H9 (cell line): ENCODE data around the gene SH3BP2. TPM values are rescaled to one million over a fixed set of nuclear protein-coding genes. Genes with fewer than 3 reads are reported as not detected.

Source experiments
- DNase-seq: peaks from one replicate; pipeline ENCODE4 v3.0.0-alpha.2; 2017
- H2AFZ ChIP-seq: one replicate; pipeline ENCODE4 v1.6.1; 2013; ENCODE audit warnings: mild to moderate bottlenecking, low read length, control low read depth, moderate library complexity
- H2AK5ac ChIP-seq: 2 replicates; pipeline ENCODE4 v1.6.1; 2013; ENCODE audit warnings: low read length, control low read depth, mixed read lengths; ENCODE audit not compliant: insufficient read length
- H2BK120ac ChIP-seq: one replicate; pipeline ENCODE4 v1.6.1; 2013; ENCODE audit warnings: low read depth, mild to moderate bottlenecking, low read length, control low read depth, inconsistent platforms; ENCODE audit not compliant: poor library complexity, severe bottlenecking
- H2BK12ac ChIP-seq: 2 replicates; pipeline ENCODE4 v1.6.1; 2013; ENCODE audit warnings: low read length, control low read depth, mixed read lengths, low read depth; ENCODE audit not compliant: insufficient read length
- H2BK15ac ChIP-seq: 2 replicates; pipeline ENCODE4 v1.6.1; 2013; ENCODE audit warnings: low read depth, low read length, control low read depth
- H2BK20ac ChIP-seq: one replicate; pipeline ENCODE4 v1.6.1; 2013; ENCODE audit warnings: low read depth, mild to moderate bottlenecking, low read length, control low read depth, inconsistent platforms; ENCODE audit not compliant: poor library complexity, severe bottlenecking
- H2BK5ac ChIP-seq: 2 replicates; pipeline ENCODE4 v1.6.1; 2013; ENCODE audit warnings: low read length, control low read depth, mixed read lengths; ENCODE audit not compliant: insufficient read length
- H3K14ac ChIP-seq: 2 replicates; pipeline ENCODE4 v1.6.1; 2013; ENCODE audit warnings: low read length, control low read depth; ENCODE audit not compliant: insufficient read depth
- H3K18ac ChIP-seq: 2 replicates; pipeline ENCODE4 v1.6.1; 2013; ENCODE audit warnings: low read depth, mild to moderate bottlenecking, mixed read lengths, low read length, control low read depth; ENCODE audit not compliant: insufficient read length
- H3K23ac ChIP-seq: 2 replicates; pipeline ENCODE4 v1.6.1; 2013; ENCODE audit warnings: low read length, control low read depth, mixed read lengths, low read depth; ENCODE audit not compliant: insufficient read length
- H3K23me2 ChIP-seq: 2 replicates; pipeline ENCODE4 v1.6.1; 2013; ENCODE audit warnings: low read depth, mild to moderate bottlenecking, mixed read lengths, low read length, control low read depth; ENCODE audit not compliant: insufficient read length, poor library complexity, severe bottlenecking
- H3K27ac ChIP-seq: 2 replicates; pipeline ENCODE4 v1.5.1; 2013; ENCODE audit warnings: low read length, control low read depth, mixed read lengths, low read depth; ENCODE audit not compliant: insufficient read length
- H3K27me3 ChIP-seq: 2 replicates; pipeline ENCODE4 v1.6.1; 2013; ENCODE audit warnings: low read length, control low read depth, inconsistent platforms; ENCODE audit not compliant: insufficient read depth
- H3K4ac ChIP-seq: 2 replicates; pipeline ENCODE4 v1.6.1; 2013; ENCODE audit warnings: low read depth, mild to moderate bottlenecking, control low read depth, inconsistent platforms, low read length, moderate library complexity
- H3K4me1 ChIP-seq: 2 replicates; pipeline ENCODE4 v1.6.1; 2013; ENCODE audit warnings: low read length, control low read depth, inconsistent platforms; ENCODE audit not compliant: insufficient read depth
- H3K4me2 ChIP-seq: 2 replicates; pipeline ENCODE4 v1.6.1; 2013; ENCODE audit warnings: low read length, control low read depth, mixed read lengths; ENCODE audit not compliant: insufficient read length, insufficient read depth
- H3K56ac ChIP-seq: 2 replicates; pipeline ENCODE4 v1.6.1; 2013; ENCODE audit warnings: low read depth, mild to moderate bottlenecking, mixed read lengths, low read length, control low read depth; ENCODE audit not compliant: insufficient read length
- H3K79me1 ChIP-seq: 2 replicates; pipeline ENCODE4 v1.6.1; 2013; ENCODE audit warnings: low read depth, mild to moderate bottlenecking, moderate library complexity, low read length, control low read depth, inconsistent platforms; ENCODE audit not compliant: insufficient read depth, poor library complexity, severe bottlenecking
- H3K79me2 ChIP-seq: 2 replicates; pipeline ENCODE4 v1.6.1; 2013; ENCODE audit warnings: low read length, control low read depth, inconsistent platforms; ENCODE audit not compliant: insufficient read depth
- H3K9ac ChIP-seq: 2 replicates; pipeline ENCODE4 v1.6.1; 2013; ENCODE audit warnings: low read length, control low read depth, mixed read lengths; ENCODE audit not compliant: insufficient read length; ENCODE audit errors: extremely low read depth
- H3K9me3 ChIP-seq: one replicate; pipeline ENCODE4 v1.6.1; 2013; ENCODE audit warnings: low read depth, low read length, inconsistent platforms; ENCODE audit not compliant: control insufficient read depth
- H3T11ph ChIP-seq: one replicate; pipeline ENCODE4 v1.6.1; 2013; ENCODE audit warnings: mild to moderate bottlenecking, low read length, control low read depth, inconsistent platforms
- H4K20me1 ChIP-seq: one replicate; pipeline ENCODE4 v1.6.1; 2013; ENCODE audit not compliant: control insufficient read depth, insufficient read length, insufficient read depth
- H4K5ac ChIP-seq: 2 replicates; pipeline ENCODE4 v1.6.1; 2013; ENCODE audit warnings: low read depth, mild to moderate bottlenecking, mixed read lengths, low read length, control low read depth; ENCODE audit not compliant: insufficient read length
- H4K8ac ChIP-seq: replicated peaks from 2 replicates; pipeline ENCODE4 v1.6.1; 2013; ENCODE audit warnings: low read length, control low read depth, mixed read lengths, low read depth; ENCODE audit not compliant: insufficient read length
- H4K91ac ChIP-seq: 2 replicates; pipeline ENCODE4 v1.6.1; 2013; ENCODE audit warnings: low read depth, mild to moderate bottlenecking, moderate library complexity, mixed read lengths, low read length, control low read depth; ENCODE audit not compliant: insufficient read length
- H3K27ac Mint-ChIP-seq, 3 experiments: 2 replicates in 2 of 3; 3 replicates in 1 of 3; pipeline ENCODE4 v1.8.0; 2020 to 2021; ENCODE audit warnings: mixed read lengths in 3 of 3, mild to moderate bottlenecking in 1 of 3, moderate library complexity in 1 of 3
- H3K27me3 Mint-ChIP-seq: 2 replicates; pipeline ENCODE4 v1.8.0; 2021; ENCODE audit warnings: low read depth, mild to moderate bottlenecking, moderate library complexity, mixed read lengths
- H3K36me3 Mint-ChIP-seq, 3 experiments: 2 replicates in 2 of 3; 3 replicates in 1 of 3; pipeline ENCODE4 v1.8.0; 2020 to 2021; ENCODE audit warnings: low read depth in 3 of 3, mixed read lengths in 3 of 3; ENCODE audit not compliant: insufficient read depth in 1 of 3
- H3K4me1 Mint-ChIP-seq, 2 experiments: 2 replicates each; pipeline ENCODE4 v1.8.0; 2020; ENCODE audit warnings: mixed read lengths in 2 of 2
- H3K4me3 Mint-ChIP-seq, 2 experiments: 2 replicates in 1 of 2; 3 replicates in 1 of 2; pipeline ENCODE4 v1.8.0; 2020 to 2021; ENCODE audit warnings: mild to moderate bottlenecking in 2 of 2, mixed read lengths in 2 of 2, moderate library complexity in 1 of 2
- H3K9me3 Mint-ChIP-seq, 2 experiments: 2 replicates in 1 of 2; 3 replicates in 1 of 2; pipeline ENCODE4 v1.8.0; 2020; ENCODE audit warnings: mild to moderate bottlenecking in 2 of 2, mixed read lengths in 2 of 2, moderate library complexity in 1 of 2
- WGBS: extraction: QIAGEN DNeasy Blood & Tissue Kit; methylation state at CpG from one replicate; pipeline ENCODE4 v1.1.7; 2013; ENCODE audit warnings: missing lambda C conversion rate, low lambda C conversion rate, mixed read lengths; ENCODE audit not compliant: insufficient read length; ENCODE audit errors: extremely low coverage; 5-methylcytosine and 5-hydroxymethylcytosine counted together
- total RNA-seq: library from RNA; stranded (reverse); gene quantifications from 2 replicates; pipeline ENCODE4 v1.2.1, GENCODE V29; 2021
- TF ChIP-seq, protein P1 (sequence below): fragments of 200-600 bp; sonication (generic); conservative IDR thresholded peaks from 3 replicates; pipeline ENCODE4 v1.8.0; 2021; ENCODE audit warnings: antibody characterized with exemption, mild to moderate bottlenecking

The SH3BP2 gene
- total RNA-seq, 1 experiment from 2014 or later = 37.6 TPM

DNA sequence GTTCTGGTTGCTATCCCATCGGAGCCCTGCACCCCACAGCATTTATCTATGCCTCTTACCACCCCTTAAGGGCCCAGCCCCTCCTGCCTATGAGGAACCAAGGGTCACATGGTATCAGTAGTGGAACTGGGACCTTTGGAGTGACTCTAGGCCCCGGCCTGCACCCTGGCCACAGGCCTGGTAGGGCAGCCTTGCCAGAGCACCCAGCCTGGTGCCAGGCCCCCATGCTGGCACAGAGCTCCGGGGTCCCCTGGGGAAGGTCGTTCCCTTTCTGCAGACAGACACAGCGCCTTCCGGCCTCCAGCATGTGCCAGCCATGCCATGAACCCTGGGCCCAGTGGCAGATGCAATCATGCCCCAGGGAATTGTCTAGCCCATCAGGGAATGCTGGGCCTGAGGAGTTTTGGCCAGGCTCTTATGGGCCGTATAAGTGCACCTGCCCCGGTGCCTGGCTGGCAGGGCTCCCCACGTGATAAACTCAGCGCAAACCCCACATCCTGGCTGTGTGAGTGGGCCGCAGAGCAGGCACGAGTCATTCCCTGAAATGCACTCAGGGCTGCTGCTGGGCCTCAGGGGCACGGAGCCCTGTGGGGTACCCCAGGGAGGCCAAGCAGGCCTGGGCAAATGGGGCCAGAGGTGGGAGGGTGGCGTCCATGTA lies 30.9 kb downstream of the SH3BP2 start:
- H3K4me1 ChIP-seq = no peaks in the 10 kb centered on the region
- H3K4me2 ChIP-seq = no peak overlapping the region
- no peak overlapping the region for H2BK20ac ChIP-seq
- peaks cover 12 to 15% of the 10 kb centered on the region in 2 experiments for H3K4me1 Mint-ChIP-seq
- no peak overlapping the region for H4K91ac ChIP-seq
- H3K36me3 Mint-ChIP-seq = peaks cover 27 to 64% (median 50%) of the 10 kb centered on the region in 3 experiments; a peak in 6 of 7 replicates
- H3K27ac Mint-ChIP-seq = no peak overlapping the region
- H3K23me2 ChIP-seq = peaks cover under 1% of the 10 kb centered on the region
- H3K79me1 ChIP-seq = no peaks in the 10 kb centered on the region
- no peaks in the 10 kb centered on the region for H3K27me3 Mint-ChIP-seq
- H2AFZ ChIP-seq = no peak overlapping the region
- no peak overlapping the region for H3K23ac ChIP-seq
- H2BK120ac ChIP-seq = no peak overlapping the region
- DNase-seq = no peak
- no peak overlapping the region for H3T11ph ChIP-seq
- no peak overlapping the region for H3K4me3 Mint-ChIP-seq
- no peak overlapping the region for H3K18ac ChIP-seq
- no peak overlapping the region for H2AK5ac ChIP-seq
- H2BK15ac ChIP-seq = no peak overlapping the region
- no peak overlapping the region for H2BK5ac ChIP-seq
- no peak overlapping the region for H3K56ac ChIP-seq
- peaks cover 6% of the 10 kb centered on the region for H4K20me1 ChIP-seq
- no peaks in the 10 kb centered on the region for H3K79me2 ChIP-seq
- H3K9me3 Mint-ChIP-seq = no peaks in the 10 kb centered on the region; a peak in 2 of 5 replicates
- no peak overlapping the region for H4K5ac ChIP-seq
- no peak overlapping the region for H3K27ac ChIP-seq
- H3K9me3 ChIP-seq = no peaks in the 10 kb centered on the region
- no peak overlapping the region for H3K9ac ChIP-seq
- no peak overlapping the region for H3K14ac ChIP-seq
- no peak overlapping the region for H3K4ac ChIP-seq
- no peak overlapping the region for H4K8ac ChIP-seq
- no peaks in the 10 kb centered on the region for H3K27me3 ChIP-seq
- H2BK12ac ChIP-seq = no peak overlapping the region
- TF ChIP-seq, protein P1, sequence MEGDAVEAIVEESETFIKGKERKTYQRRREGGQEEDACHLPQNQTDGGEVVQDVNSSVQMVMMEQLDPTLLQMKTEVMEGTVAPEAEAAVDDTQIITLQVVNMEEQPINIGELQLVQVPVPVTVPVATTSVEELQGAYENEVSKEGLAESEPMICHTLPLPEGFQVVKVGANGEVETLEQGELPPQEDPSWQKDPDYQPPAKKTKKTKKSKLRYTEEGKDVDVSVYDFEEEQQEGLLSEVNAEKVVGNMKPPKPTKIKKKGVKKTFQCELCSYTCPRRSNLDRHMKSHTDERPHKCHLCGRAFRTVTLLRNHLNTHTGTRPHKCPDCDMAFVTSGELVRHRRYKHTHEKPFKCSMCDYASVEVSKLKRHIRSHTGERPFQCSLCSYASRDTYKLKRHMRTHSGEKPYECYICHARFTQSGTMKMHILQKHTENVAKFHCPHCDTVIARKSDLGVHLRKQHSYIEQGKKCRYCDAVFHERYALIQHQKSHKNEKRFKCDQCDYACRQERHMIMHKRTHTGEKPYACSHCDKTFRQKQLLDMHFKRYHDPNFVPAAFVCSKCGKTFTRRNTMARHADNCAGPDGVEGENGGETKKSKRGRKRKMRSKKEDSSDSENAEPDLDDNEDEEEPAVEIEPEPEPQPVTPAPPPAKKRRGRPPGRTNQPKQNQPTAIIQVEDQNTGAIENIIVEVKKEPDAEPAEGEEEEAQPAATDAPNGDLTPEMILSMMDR = no peak
- WGBS = no CpG with 5 or more reads among the region's 14 CpGs
